SU-DHL-6 (cell line): ENCODE measurements around the gene LYRM7.

Source experiments
- H2AFZ ChIP-seq: fragments of 200-600 bp; sonication (generic); 2 replicates; pipeline ENCODE4 v1.6.1; 2014; ENCODE audit warnings: low read depth, mild to moderate bottlenecking, moderate library complexity, mixed read lengths, antibody characterized with exemption, low read length; ENCODE audit not compliant: severe bottlenecking
- H3F3A ChIP-seq: fragments of 200-600 bp; shearing (Covaris generic); 2 replicates; pipeline ENCODE4 v1.6.0; 2016; ENCODE audit warnings: antibody characterized with exemption, mild to moderate bottlenecking; ENCODE audit not compliant: insufficient read depth
- H3K27ac ChIP-seq: fragments of 200-600 bp; sonication (generic); 2 replicates; pipeline ENCODE4 v1.5.1; 2016; ENCODE audit warnings: low read depth, mild to moderate bottlenecking, low read length, moderate library complexity, mixed read lengths
- H3K27me3 ChIP-seq: fragments of 200-600 bp; sonication (generic), shearing (Covaris generic); 2 replicates; pipeline ENCODE4 v1.6.0; 2014; ENCODE audit warnings: mild to moderate bottlenecking, low read length
- H3K36me3 ChIP-seq: fragments of 200-600 bp; sonication (generic); 2 replicates; pipeline ENCODE4 v1.6.1; 2014; ENCODE audit warnings: mild to moderate bottlenecking, low read length, mixed read lengths
- H3K4me2 ChIP-seq: fragments of 300-600, 200-600 bp; shearing (Covaris generic), sonication (generic); 2 replicates; pipeline ENCODE4 v1.6.0; 2014; ENCODE audit warnings: low read length, low read depth, mild to moderate bottlenecking; ENCODE audit not compliant: poor library complexity, severe bottlenecking
- H3K4me3 ChIP-seq: fragments of 200-600 bp; sonication (generic); 2 replicates; pipeline ENCODE4 v1.5.1; 2014; ENCODE audit warnings: antibody characterized with exemption, low read length, mild to moderate bottlenecking, mixed read lengths; ENCODE audit not compliant: insufficient read depth, poor library complexity, severe bottlenecking
- H3K79me2 ChIP-seq: fragments of 200-600 bp; sonication (generic); 2 replicates; pipeline ENCODE4 v1.6.1; 2014; ENCODE audit warnings: mild to moderate bottlenecking, low read length, moderate library complexity; ENCODE audit not compliant: insufficient read depth
- H3K9ac ChIP-seq: fragments of 200-600 bp; sonication (generic); 2 replicates; pipeline ENCODE4 v1.7.0; 2014; ENCODE audit warnings: mild to moderate bottlenecking, low read length
- H3K9me2 ChIP-seq: fragments of 200-600 bp; sonication (generic); replicated peaks from 2 replicates; pipeline ENCODE4 v1.6.1; 2014; ENCODE audit warnings: low read length; ENCODE audit not compliant: insufficient read depth
- H3K9me3 ChIP-seq: fragments of 200-600 bp; sonication (generic); 2 replicates; pipeline ENCODE4 v1.6.1; 2014; ENCODE audit warnings: low read length, mixed read lengths; ENCODE audit not compliant: insufficient read depth
- H4K20me1 ChIP-seq: fragments of 200-600 bp; sonication (generic); 2 replicates; pipeline ENCODE4 v1.6.1; 2014; ENCODE audit warnings: low read depth, mild to moderate bottlenecking, antibody characterized with exemption, low read length, moderate library complexity, mixed read lengths
- EZH2phosphoT487 ChIP-seq: fragments of 200-600 bp; sonication (generic), shearing (Covaris generic); conservative IDR thresholded peaks from 2 replicates; pipeline ENCODE4 v1.6.1; 2018; ENCODE audit warnings: mild to moderate bottlenecking, antibody characterized with exemption, low read length, moderate library complexity, mixed read lengths
- TF ChIP-seq, protein P1 (sequence below): fragments of 200-600 bp; sonication (generic); IDR thresholded peaks from one replicate; pipeline ENCODE4 v1.5.1; 2017; ENCODE audit warnings: antibody characterized with exemption, mild to moderate bottlenecking, low read length, moderate library complexity; ENCODE audit not compliant: insufficient read depth, poor library complexity, severe bottlenecking

The LYRM7 gene

DNA sequence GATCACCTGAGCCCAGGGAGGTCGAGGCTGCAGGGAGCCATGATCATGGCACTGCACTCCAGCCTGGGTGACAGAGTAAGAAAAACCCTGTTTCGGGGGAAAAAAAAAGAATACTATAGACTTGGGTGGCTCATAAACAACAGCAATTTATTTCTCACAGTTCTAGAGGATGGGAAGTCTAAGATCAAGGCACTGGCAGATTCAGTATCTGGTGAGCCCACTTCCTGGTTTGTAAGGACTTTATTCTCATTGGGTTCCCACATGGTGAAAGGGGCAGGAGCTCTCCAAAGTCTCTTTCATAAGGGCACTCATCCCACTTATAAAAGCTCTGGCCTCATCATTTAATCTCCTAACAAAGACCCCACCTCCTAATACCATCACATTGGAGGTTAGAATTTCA, 14.4 kb upstream of the LYRM7 start:
- Histone ChIP-seq H3K27ac (no peak overlapping the region), H3K27me3 (no peaks in the 10 kb centered on the region), H3K4me2 (no peak overlapping the region), H4K20me1 (no peaks in the 10 kb centered on the region), H3K4me3 (no peak overlapping the region), H3K36me3 (peaks cover 25% of the 10 kb centered on the region; the same call in 1 of the 2 replicates), H3K9ac (no peak overlapping the region), H3K9me2 (no peaks in the 10 kb centered on the region), H3F3A (peaks cover 21% of the 10 kb centered on the region), H3K79me2 (peaks cover 16% of the 10 kb centered on the region), H2AFZ (no peak overlapping the region), H3K9me3 (no peaks in the 10 kb centered on the region)
- TF ChIP-seq, protein P1, sequence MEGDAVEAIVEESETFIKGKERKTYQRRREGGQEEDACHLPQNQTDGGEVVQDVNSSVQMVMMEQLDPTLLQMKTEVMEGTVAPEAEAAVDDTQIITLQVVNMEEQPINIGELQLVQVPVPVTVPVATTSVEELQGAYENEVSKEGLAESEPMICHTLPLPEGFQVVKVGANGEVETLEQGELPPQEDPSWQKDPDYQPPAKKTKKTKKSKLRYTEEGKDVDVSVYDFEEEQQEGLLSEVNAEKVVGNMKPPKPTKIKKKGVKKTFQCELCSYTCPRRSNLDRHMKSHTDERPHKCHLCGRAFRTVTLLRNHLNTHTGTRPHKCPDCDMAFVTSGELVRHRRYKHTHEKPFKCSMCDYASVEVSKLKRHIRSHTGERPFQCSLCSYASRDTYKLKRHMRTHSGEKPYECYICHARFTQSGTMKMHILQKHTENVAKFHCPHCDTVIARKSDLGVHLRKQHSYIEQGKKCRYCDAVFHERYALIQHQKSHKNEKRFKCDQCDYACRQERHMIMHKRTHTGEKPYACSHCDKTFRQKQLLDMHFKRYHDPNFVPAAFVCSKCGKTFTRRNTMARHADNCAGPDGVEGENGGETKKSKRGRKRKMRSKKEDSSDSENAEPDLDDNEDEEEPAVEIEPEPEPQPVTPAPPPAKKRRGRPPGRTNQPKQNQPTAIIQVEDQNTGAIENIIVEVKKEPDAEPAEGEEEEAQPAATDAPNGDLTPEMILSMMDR = no peak
- TF ChIP-seq EZH2phosphoT487 = no peak

DNA sequence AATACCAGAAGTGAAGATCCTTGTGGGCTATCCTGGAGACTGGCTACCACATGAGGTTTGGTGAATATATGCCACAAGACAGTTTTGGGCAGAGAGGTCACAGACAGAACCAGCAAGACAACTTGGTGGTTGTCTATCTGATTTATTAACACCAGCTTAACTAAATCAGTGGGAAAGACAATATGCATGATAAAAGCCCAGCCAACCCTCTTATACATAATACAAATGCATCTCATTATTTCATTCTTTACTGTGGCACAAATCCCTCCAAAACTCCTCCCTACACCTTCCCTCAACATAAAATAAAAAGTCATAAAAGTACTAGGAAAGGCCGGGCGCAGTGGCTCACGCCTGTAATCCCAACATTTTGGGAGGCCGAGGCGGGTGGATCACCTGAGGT, 13.8 kb upstream of the LYRM7 start:
- H3K79me2 ChIP-seq = peaks cover 22% of the 10 kb centered on the region
- H3K4me3 ChIP-seq = no peak overlapping the region
- peaks cover 21% of the 10 kb centered on the region for H3F3A ChIP-seq
- peaks cover 29% of the 10 kb centered on the region; the same call in 1 of the 2 replicates for H3K36me3 ChIP-seq
- H4K20me1 ChIP-seq = no peaks in the 10 kb centered on the region
- no peak overlapping the region for H3K27ac ChIP-seq
- TF ChIP-seq, protein P1 = no peak
- no peak for TF ChIP-seq EZH2phosphoT487
- no peaks in the 10 kb centered on the region for H3K9me2 ChIP-seq
- no peaks in the 10 kb centered on the region for H3K27me3 ChIP-seq
- H2AFZ ChIP-seq = no peak overlapping the region
- H3K9me3 ChIP-seq = no peaks in the 10 kb centered on the region
- H3K9ac ChIP-seq = no peak overlapping the region
- no peak overlapping the region for H3K4me2 ChIP-seq

DNA sequence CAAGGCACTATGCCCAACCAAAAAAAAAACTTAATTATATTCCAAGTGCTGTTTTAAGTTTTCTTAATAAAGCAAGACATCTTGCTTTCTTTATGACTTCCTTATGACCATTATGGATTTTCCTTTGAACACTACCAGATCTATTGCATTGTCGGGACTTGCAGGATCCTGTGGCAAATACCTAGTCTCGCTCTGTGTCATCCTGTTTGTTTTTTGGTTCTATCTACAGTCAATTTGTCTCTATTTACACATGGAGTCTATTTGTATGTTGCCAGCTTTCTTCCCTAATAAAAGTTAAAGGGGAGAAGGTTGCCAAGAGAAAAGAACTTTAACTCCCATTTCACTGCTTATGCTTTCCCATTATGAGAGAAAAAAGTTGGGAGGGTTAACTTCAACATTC, 10.6 kb upstream of the LYRM7 start:
- Histone ChIP-seq H3K27me3 (no peaks in the 10 kb centered on the region), H2AFZ (no peak overlapping the region), H4K20me1 (peaks cover 12% of the 10 kb centered on the region; the same call in 1 of the 2 replicates), H3K27ac (no peak overlapping the region), H3K9ac (no peak overlapping the region), H3F3A (peaks cover 24% of the 10 kb centered on the region), H3K4me3 (no peak overlapping the region), H3K36me3 (peaks cover 35% of the 10 kb centered on the region; the same call in 1 of the 2 replicates), H3K4me2 (no peak overlapping the region), H3K9me2 (no peaks in the 10 kb centered on the region), H3K9me3 (no peaks in the 10 kb centered on the region), H3K79me2 (peaks cover 53% of the 10 kb centered on the region)
- no peak for TF ChIP-seq EZH2phosphoT487
- TF ChIP-seq, protein P1 = no peak
